ENCODE results near the gene SRRM4. TPM values are rescaled to one million over a fixed set of nuclear protein-coding genes. Genes with fewer than 3 reads are reported as not detected.

SRRM4 gene
- total and polyA plus RNA-seq, 12 donors: 0.11 to 4.3 (median 0.67) TPM; not detected in 3

DNA sequence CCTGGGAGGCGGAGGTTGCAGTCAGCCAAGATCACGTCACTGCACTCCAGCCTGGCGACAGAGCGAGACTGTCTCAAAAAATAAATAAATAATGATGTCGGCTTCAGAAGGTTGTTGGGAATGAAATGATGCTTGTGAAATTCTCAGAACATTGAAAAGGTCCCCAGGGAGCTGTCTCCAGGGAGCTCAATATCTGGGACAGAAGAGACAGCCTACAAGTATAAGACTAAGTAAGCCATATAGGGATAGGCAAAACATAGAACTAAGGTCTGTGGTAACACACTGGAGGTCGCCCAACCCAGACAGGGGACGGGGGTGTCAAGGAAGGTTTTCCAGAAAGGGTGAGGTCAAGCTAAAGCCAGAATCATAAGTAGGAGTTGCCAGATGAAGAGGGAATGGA lies 167.9 kb downstream of the SRRM4 start:
- intact Hi-C loops (cut with DNase I): no loop called here
- DNase-seq: no peak
- no peak for TF ChIP-seq POLR2A (IDR thresholded peaks at IDR 0.05)
- TF ChIP-seq, protein P1, sequence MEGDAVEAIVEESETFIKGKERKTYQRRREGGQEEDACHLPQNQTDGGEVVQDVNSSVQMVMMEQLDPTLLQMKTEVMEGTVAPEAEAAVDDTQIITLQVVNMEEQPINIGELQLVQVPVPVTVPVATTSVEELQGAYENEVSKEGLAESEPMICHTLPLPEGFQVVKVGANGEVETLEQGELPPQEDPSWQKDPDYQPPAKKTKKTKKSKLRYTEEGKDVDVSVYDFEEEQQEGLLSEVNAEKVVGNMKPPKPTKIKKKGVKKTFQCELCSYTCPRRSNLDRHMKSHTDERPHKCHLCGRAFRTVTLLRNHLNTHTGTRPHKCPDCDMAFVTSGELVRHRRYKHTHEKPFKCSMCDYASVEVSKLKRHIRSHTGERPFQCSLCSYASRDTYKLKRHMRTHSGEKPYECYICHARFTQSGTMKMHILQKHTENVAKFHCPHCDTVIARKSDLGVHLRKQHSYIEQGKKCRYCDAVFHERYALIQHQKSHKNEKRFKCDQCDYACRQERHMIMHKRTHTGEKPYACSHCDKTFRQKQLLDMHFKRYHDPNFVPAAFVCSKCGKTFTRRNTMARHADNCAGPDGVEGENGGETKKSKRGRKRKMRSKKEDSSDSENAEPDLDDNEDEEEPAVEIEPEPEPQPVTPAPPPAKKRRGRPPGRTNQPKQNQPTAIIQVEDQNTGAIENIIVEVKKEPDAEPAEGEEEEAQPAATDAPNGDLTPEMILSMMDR (IDR thresholded peaks at IDR 0.05): no peak
- 82 to 90% (median 85%) methylated on average over 7 of the region's 7 CpGs for WGBS, 4 donors
- no peak overlapping the region for H3K4me3 ChIP-seq
- no peaks in the 10 kb centered on the region for H3K27me3 ChIP-seq
- no peaks in the 10 kb centered on the region for H3K36me3 ChIP-seq (replicated peaks in 1 of 2)
- H3K4me1 ChIP-seq (replicated peaks in 1 of 2): no peaks in the 10 kb centered on the region
- H3K9me3 ChIP-seq (replicated peaks in 1 of 3): peaks cover 0 to 8% (median 0%) of the 10 kb centered on the region in 3 donors
- H3K27ac ChIP-seq: no peak overlapping the region

DNA sequence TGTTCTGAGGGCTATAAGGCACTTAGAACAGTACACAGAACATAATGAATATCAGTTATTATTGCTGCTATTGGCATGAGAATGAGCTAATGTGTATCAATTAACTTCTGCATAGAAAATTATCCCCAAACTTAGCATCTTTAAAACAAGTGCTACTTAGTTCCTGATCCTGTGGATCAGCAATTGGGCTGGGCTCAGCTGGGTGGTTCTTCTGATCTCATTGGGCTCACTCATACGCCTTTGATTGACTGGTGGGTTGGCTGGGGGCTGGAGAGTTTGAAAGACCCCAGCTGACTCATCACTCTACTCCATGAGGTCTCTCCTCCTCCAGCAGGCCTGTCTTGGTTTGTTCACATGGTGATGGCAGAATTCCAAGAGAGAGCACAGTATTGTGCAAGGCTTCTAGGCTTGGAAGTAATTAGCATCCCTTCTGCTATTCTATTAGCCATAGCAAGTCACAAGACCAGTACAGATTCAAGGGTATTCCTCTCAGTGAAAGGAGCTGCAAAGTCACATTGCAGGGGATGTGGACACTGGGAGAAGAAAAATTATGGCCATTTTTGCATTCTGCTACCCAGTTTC lies 170.2 kb downstream of the SRRM4 start:
- H3K27me3 ChIP-seq: no peaks in the 10 kb centered on the region
- 70 to 100% (median 83%) methylated on average over 1 of the region's 1 CpG for WGBS, 4 donors

DNA sequence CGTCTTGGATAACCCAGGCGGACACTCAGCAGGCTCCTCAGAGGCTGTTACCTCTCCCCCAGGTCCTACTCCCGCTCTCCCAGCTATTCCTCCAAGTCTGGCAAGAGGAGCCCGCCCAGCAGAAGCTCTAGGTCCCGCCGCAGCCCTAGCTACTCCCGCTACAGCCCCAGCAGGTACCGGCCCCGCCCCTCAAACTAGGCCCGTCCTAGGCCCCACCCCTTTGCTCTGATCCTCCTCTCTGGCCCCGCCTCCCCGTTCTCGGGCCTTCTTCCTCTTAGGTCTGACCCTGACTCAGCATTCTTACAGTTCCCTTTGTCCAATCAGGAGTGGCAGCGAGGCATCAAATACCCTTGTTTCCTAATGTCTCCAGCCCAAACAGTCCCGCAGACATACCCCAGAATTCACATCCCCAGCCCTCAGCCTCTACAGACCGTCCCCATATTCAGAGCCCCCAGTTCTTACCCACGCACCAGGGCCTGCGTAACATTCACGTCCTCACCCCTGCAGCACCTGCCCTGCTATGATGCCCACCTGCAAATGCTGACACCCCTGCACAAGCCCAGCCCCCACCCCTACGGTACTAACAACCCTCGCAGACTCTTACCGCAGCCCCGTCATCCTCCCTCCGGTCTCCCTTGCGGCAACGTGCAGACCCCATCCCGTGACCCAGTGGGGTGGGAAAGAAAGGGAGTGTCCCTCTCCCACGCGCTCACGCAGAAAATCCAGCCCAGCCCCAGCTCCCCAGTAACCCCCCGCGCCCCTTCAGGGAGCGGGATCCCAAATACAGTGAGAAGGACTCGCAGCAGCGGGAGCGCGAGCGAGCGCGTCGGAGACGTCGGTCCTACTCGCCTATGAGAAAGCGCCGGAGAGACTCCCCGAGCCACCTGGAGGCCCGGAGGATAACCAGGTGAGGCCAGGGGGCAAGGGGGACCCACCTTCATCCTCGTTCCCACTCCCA lies 172.4 kb downstream of the SRRM4 start:
- Histone ChIP-seq H3K36me3 (replicated peaks in 1 of 2) (no peaks in the 10 kb centered on the region), H3K27me3 (no peaks in the 10 kb centered on the region), H3K4me1 (replicated peaks in 1 of 2) (no peaks in the 10 kb centered on the region), H3K9me3 (replicated peaks in 1 of 3) (peaks cover 0 to 8% (median 0%) of the 10 kb centered on the region in 3 donors), H3K27ac (no peak overlapping the region), H3K4me3 (no peak overlapping the region)
- no peak for TF ChIP-seq POLR2A (IDR thresholded peaks at IDR 0.05)
- TF ChIP-seq, protein P1 (IDR thresholded peaks at IDR 0.05): no peak
- WGBS, 4 donors: 26 to 42% (median 29%) methylated on average over 37 to 49 of the region's 49 CpGs
- DNase-seq: peak in 6 of 7 donors; percentile 31 to 55 (median 38)
- intact Hi-C loops (cut with DNase I): no loop called here

More for the DNA sequence above, 170.2 kb downstream of the SRRM4 start:
- TF ChIP-seq, protein P1 (IDR thresholded peaks at IDR 0.05): no peak
- no peak for TF ChIP-seq POLR2A (IDR thresholded peaks at IDR 0.05)
- no peaks in the 10 kb centered on the region for H3K4me1 ChIP-seq (replicated peaks in 1 of 2)
- no peaks in the 10 kb centered on the region for H3K36me3 ChIP-seq (replicated peaks in 1 of 2)
- no peak overlapping the region for H3K27ac ChIP-seq
- peaks cover 0 to 8% (median 0%) of the 10 kb centered on the region in 3 donors for H3K9me3 ChIP-seq (replicated peaks in 1 of 3)
- intact Hi-C loops (cut with DNase I): no loop called here
- DNase-seq: no peak
- H3K4me3 ChIP-seq: no peak overlapping the region

DNA sequence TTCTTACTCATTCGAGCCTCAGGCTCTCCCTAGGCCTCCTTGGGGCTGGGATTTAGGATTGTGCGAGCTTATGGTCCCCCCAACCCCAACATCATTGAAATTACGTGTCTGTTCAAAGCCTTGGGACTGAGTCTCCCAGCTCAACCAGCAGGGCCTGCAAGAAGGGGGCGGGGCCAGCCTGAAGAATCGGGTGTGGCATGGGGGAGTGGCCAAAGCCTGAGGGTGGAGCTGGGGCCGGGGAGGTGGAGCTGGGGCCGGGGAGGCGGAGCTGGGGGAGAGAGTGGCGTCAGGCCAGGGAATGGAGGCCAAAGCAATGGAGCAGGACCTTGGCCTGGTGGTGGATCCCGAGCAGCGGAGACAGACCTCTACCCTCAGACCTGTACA lies 173.1 kb downstream of the SRRM4 start:
- no peak for DNase-seq
- H3K27ac ChIP-seq: no peak overlapping the region
- 58 to 72% (median 62%) methylated on average over 8 to 11 of the region's 11 CpGs for WGBS, 4 donors
- H3K9me3 ChIP-seq (replicated peaks in 1 of 3): peaks cover 0 to 8% (median 0%) of the 10 kb centered on the region in 3 donors
- H3K27me3 ChIP-seq: no peaks in the 10 kb centered on the region
- H3K4me3 ChIP-seq: no peak overlapping the region
- no peak for TF ChIP-seq POLR2A (IDR thresholded peaks at IDR 0.05)
- TF ChIP-seq, protein P1 (IDR thresholded peaks at IDR 0.05): no peak
- no peaks in the 10 kb centered on the region for H3K4me1 ChIP-seq (replicated peaks in 1 of 2)
- intact Hi-C loops (cut with DNase I): no loop called here
- H3K36me3 ChIP-seq (replicated peaks in 1 of 2): no peaks in the 10 kb centered on the region
